HPDE6-E6E7 (cell line): ENCODE data around the gene PAX3.

ENCODE experiments used
- DNase-seq: peaks from one replicate; pipeline ENCODE4 v3.0.0; 2011; ENCODE audit warnings: missing footprints; ENCODE audit errors: extremely low spot score

The PAX3 gene

GRCh38 chr2:222296911-222297599 is 1.7 kb downstream of the PAX3 start:
- no peak for DNase-seq

- no peak for DNase-seq
These were observed 2.5 kb downstream of the PAX3 start for GRCh38 chr2:222296311-222296741.

DNA sequence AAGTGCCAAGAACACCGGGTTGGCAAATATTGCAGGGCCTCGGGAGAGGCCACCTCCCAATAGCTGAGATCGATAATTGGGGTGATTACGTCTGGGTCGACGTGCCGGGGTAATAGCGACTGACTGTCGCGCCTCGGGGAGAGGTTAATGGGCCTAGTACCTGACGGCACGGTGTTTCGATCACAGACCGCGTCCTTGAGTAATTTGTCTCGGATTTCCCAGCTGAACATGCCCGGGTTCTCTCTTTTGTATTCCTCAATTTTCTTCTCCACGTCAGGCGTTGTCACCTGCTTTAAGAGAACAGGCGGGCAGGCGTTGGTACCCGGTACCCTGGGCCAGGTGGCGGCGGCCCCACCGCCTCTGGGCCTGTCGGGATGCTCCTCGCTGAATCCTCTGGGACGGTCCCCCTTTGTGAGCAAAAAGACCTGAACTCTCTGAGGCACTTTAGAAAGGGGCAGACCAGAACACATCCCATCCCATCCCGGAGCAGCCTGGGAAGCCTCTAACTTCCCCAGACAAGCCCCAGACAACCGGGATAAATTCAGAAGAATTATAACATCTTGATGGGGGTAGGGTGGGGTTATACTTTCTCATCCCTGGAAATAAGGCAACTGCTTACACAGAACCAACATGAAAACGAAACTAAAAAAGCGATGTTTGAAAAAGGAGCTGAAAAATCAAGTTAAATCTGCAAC is 3.3 kb downstream of the PAX3 start:
- DNase-seq = no peak

GRCh38 chr2:222294996-222295367 is 3.8 kb downstream of the PAX3 start:
- no peak for DNase-seq

DNA sequence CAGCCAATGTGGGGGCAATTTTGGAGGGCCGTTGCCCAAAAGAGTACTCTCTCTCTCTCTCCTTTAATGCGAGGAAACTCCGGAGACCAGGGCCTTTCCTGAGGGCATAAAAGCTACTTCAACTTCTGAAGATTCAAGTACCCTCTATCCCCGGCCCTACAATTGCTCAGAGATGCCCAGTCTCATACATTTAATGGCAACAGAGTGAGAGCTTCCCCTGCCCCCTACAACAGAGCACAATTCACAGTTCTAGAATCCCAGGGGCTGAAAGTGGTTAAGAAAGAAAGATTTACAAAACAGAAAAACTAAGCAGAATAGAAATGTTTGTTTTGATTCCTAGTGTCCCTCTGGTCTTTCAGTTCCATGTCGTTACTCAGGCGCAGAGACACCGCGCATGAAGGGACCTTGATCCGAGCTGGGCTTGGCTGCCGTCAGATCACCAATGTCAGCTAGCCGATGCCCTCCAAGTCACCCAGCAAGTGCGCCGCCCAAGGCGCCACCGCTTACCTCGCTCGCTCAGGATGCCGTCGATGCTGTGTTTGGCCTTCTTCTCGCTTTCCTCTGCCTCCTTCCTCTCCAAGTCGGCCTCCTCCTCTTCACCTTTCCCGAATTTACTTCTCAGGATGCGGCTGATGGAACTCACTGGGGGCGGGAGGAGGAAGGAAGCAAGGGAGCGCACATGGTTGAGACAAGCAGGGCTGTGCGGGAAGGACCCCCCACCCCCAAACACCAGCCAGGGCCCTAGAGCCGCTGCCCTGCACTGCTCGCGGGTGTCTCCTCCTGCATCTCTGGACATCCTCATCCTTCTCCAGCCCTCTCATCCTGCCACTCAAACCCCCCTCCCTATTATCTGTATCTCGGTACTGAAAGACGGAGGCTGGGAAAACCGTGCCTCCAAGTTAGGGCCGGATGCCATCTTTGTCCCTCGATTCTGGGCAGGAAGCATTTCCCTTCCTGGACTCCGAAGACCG is 4.9 kb downstream of the PAX3 start:
- DNase-seq = no peak

- no peak for DNase-seq
These were observed 6.4 kb downstream of the PAX3 start for GRCh38 chr2:222292149-222293134.

- DNase-seq = no peak
These were observed 7.3 kb downstream of the PAX3 start for GRCh38 chr2:222291485-222291841.

- no peak for DNase-seq
These were observed 7.9 kb downstream of the PAX3 start for GRCh38 chr2:222290736-222291484.

DNA sequence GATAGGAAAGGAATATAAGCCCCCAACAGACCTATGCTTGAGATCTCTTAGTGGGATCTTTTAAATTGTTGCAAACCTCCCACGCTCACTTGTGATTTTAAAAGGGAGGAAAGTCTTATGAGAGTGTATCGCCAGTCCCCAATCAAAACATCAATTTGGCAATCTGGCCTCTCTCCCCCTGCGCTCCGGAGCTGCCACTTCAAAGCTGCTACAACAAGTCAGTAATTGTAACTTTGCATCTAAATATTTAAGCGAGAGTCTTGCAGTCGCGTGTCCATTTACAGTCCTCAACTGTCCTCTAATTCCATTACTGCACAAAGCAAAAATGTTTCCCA is 8.4 kb downstream of the PAX3 start:
- DNase-seq = no peak

GRCh38 chr2:222289278-222290160 is 9.3 kb downstream of the PAX3 start:
- no peak for DNase-seq

- no peak for DNase-seq
These were observed 10.1 kb downstream of the PAX3 start for GRCh38 chr2:222288590-222289277.

DNA sequence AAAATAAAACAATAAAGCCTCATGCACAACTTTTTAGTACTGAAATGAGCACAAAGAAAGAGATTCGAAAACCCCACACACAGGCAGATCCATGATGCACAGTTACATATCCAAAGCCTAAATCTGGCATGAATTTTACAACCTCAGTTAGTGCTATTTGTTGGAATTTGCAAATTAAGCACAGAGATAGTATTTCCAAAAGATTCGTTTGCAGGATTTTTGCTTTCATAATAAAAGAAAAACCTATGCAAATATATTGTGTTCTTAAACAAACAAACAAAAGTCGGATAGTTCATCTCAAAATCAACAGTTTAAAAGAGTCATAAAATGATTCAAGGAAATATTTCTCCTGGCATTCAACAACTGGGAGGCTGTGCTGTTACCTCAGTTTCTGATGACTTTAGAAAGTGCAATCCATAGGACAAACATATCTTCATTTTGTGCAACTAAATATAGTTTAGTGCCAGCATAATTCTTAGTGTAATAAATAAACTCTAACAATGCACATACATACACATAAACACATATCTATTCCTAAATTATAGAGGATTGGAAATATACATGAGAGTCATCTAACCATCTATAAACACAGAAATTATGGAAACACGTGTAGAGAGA is 10.8 kb downstream of the PAX3 start:
- no peak for DNase-seq

DNA sequence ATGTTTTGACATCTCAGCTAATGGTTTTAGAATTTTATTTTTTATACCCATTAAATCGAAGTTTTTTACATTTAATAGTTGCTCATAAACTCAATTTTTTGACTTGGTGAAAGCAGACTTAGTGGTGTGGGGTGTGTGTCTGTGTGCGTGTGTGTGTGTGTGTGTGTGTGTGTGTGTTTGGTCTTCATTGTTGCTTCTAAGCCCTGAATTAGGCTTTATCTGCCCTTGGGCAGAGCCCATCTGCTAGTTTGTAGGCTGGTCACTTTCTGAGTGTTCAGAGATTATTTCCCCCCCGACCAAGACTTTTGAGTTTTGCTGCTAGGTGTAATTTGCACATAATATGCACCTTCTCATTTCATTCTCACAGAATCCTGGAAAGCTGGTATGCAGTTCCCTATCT is 14.3 kb downstream of the PAX3 start:
- DNase-seq = no peak

DNA sequence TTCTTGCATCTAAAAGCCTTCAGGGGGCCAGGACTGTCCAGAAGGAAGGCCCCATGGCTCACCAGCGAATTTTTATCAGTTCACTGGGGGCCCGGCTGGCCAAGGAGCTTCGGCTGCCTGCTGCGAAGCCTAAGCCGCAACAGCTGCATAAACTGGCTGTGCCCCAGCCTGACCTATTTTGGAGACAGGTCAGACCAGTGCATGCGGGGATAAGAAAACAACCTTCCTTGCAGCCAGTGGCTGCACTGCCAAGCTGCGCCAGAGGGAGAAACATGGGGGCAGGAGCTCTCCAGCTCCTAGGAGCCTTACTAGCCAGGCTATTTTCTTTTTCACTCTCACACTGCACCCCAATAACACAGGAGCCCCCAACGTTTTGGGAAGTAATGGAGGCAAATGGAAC is 15.2 kb downstream of the PAX3 start:
- DNase-seq = no peak

DNA sequence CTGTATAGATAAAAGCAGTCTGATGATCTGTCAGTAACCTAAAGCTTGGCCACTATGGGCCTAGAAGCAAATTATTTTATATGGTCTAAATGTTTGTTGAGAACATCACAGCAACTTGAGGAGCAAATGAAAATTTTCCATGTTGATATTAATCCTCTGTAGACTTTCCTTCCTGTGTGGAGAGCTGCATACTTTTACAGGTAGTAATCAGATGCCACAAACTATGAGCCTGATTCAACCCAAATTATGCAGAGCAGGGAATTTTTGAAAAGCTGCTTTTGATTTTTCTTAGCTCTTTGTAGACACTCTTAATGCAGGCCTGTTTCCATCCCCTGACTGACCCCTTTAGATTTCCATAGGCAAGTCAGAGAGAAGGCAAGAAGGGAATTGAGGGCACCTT is 17.3 kb downstream of the PAX3 start:
- DNase-seq = no peak

DNA sequence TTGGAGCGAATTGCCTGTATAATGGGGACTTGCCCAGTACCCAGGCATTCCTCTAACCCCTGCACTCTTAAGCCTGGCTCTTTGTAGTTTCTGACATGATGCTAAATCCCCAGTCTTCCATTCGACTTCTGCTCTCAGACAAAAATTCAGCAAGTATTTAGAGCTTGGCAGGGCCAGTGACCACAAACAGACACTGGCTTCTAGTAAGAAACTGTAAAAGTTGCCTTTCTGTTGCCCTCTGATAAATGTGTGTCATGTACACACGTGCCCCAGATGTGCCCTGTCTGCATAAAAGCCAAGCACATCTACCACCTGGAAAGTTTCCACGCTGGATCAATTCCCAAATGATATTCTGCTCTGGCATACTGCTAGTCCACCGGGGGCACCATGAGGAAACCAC is 18.0 kb downstream of the PAX3 start:
- DNase-seq = no peak

DNA sequence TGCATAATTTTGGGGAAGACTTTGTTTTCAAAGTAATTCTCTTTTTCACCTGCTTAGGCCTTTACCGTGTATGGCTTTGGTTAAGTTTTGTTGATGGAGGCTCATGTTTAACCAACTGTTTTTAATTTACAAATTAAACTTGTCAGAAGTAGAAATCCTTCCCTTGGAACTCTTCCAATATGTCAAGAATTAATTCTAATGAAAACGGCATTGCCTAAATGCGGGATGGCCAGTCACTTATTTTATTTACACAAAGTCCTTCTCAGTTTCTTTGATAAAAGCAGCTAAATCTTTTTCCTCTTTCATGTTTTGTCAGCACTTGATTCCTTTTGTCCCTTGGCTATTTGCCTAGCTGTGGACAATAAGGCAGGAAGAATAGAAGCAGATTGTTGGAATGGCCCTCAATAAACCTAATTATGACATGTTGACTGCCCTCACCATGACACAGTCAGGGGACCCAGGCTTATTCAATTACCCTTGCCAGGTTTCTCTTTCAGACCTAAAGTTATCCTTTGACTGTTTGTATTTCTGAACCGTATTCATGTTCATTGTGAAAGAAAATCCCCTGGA is 26.3 kb downstream of the PAX3 start:
- no peak for DNase-seq

- no peak for DNase-seq
These were observed 26.9 kb downstream of the PAX3 start for GRCh38 chr2:222271854-222272253.
